ENCODE results near the gene GAGE12G. TPM values are rescaled to one million over a fixed set of nuclear protein-coding genes. Genes with fewer than 3 reads are reported as not detected.
"Not testable (repeated sequence)": the region's sequence is repeated elsewhere in the genome, so short reads cannot be mapped to it uniquely, and the experiment has no call there.

Gene GAGE12G
- not detected for total RNA-seq
- polyA plus RNA-seq: not detected
- total RNA-seq: not detected

GRCh38 chrX:49570100-49570499 lies at the start of gene GAGE12G:
GAGE12G (plus strand) TSS chrX:49570400; CDS start chrX:49571555, 1,155 bp downstream.
- intact Hi-C loops (cut with micrococcal nuclease); H3K9me3 Mint-ChIP-seq; POLR2A ChIA-PET; H3K27me3 ChIP-seq (ENCODE audit: control insufficient read depth in 2 of 2, insufficient read depth in 2 of 2, low read length in 2 of 2); DNase-seq; H3K4me1 Mint-ChIP-seq; H3K36me3 ChIP-seq (ENCODE audit: control insufficient read depth in 2 of 3, insufficient read depth in 3 of 3, low read length in 3 of 3); H3K4me3 ChIP-seq (ENCODE audit: low read length); H3K9me3 ChIP-seq (ENCODE audit: control insufficient read depth in 2 of 3, low read length in 3 of 3); H3K4me1 ChIP-seq (ENCODE audit: control insufficient read depth in 2 of 2, insufficient read depth in 2 of 2, low read length in 2 of 2); H3K27ac Mint-ChIP-seq; H3K27ac ChIP-seq (ENCODE audit: low read depth, low read length); H3K36me3 Mint-ChIP-seq; H3K4me3 Mint-ChIP-seq; CTCF ChIA-PET; H3K27me3 Mint-ChIP-seq; ATAC-seq: not testable (repeated sequence)

GRCh38 chrX:49531877-49532276 lies 38.3 kb upstream of the GAGE12G start, which contains the start of gene GAGE12C:
GAGE12C (plus strand) TSS chrX:49532177; CDS start chrX:49533332, 1,155 bp downstream.
- ATAC-seq; H3K9me3 ChIP-seq (ENCODE audit: control insufficient read depth in 2 of 3, low read length in 3 of 3); POLR2A ChIA-PET; H3K4me1 ChIP-seq (ENCODE audit: control insufficient read depth in 2 of 2, insufficient read depth in 2 of 2, low read length in 2 of 2); intact Hi-C loops (cut with micrococcal nuclease); H3K27me3 ChIP-seq (ENCODE audit: control insufficient read depth in 2 of 2, insufficient read depth in 2 of 2, low read length in 2 of 2); H3K27me3 Mint-ChIP-seq; DNase-seq; H3K27ac Mint-ChIP-seq; H3K4me3 Mint-ChIP-seq; H3K9me3 Mint-ChIP-seq; CTCF ChIA-PET; H3K27ac ChIP-seq (ENCODE audit: low read depth, low read length); H3K4me1 Mint-ChIP-seq; H3K4me3 ChIP-seq (ENCODE audit: low read length); H3K36me3 ChIP-seq (ENCODE audit: control insufficient read depth in 2 of 3, insufficient read depth in 3 of 3, low read length in 3 of 3); H3K36me3 Mint-ChIP-seq: not testable (repeated sequence)

- intact Hi-C loops (cut with micrococcal nuclease); POLR2A ChIA-PET; H3K4me3 ChIP-seq (ENCODE audit: low read length); H3K27ac ChIP-seq (ENCODE audit: low read depth, low read length); H3K27ac Mint-ChIP-seq; H3K27me3 Mint-ChIP-seq; H3K9me3 Mint-ChIP-seq; DNase-seq; CTCF ChIA-PET; H3K36me3 Mint-ChIP-seq; H3K36me3 ChIP-seq (ENCODE audit: control insufficient read depth in 2 of 3, insufficient read depth in 3 of 3, low read length in 3 of 3); H3K27me3 ChIP-seq (ENCODE audit: control insufficient read depth in 2 of 2, insufficient read depth in 2 of 2, low read length in 2 of 2); H3K9me3 ChIP-seq (ENCODE audit: control insufficient read depth in 2 of 3, low read length in 3 of 3); ATAC-seq; H3K4me3 Mint-ChIP-seq; H3K4me1 ChIP-seq (ENCODE audit: control insufficient read depth in 2 of 2, insufficient read depth in 2 of 2, low read length in 2 of 2); H3K4me1 Mint-ChIP-seq: not testable (repeated sequence)
Observed at GRCh38 chrX:49541433-49541832, 28.8 kb upstream of the GAGE12G start, which contains the start of gene GAGE12D. GAGE12D (plus strand) TSS chrX:49541733; CDS start chrX:49542888, 1,155 bp downstream.

- intact Hi-C loops (cut with micrococcal nuclease); CTCF ChIA-PET; H3K9me3 ChIP-seq (ENCODE audit: control insufficient read depth in 2 of 3, low read length in 3 of 3): not testable (repeated sequence)
Observed at GRCh38 chrX:49550989-49551388, 19.2 kb upstream of the GAGE12G start, which contains the start of gene GAGE12E. GAGE12E (plus strand) TSS chrX:49551289; CDS start chrX:49552444, 1,155 bp downstream.

GRCh38 chrX:49560542-49560941 lies 9.7 kb upstream of the GAGE12G start, which contains the start of gene GAGE12F:
GAGE12F (plus strand) TSS chrX:49560842; CDS start chrX:49561997, 1,155 bp downstream.
- H3K36me3 Mint-ChIP-seq; intact Hi-C loops (cut with micrococcal nuclease); H3K9me3 ChIP-seq (ENCODE audit: control insufficient read depth in 2 of 3, low read length in 3 of 3); H3K27me3 ChIP-seq (ENCODE audit: control insufficient read depth in 2 of 2, insufficient read depth in 2 of 2, low read length in 2 of 2); H3K27ac Mint-ChIP-seq; CTCF ChIA-PET; H3K9me3 Mint-ChIP-seq; H3K27ac ChIP-seq (ENCODE audit: low read depth, low read length); POLR2A ChIA-PET; H3K36me3 ChIP-seq (ENCODE audit: control insufficient read depth in 2 of 3, insufficient read depth in 3 of 3, low read length in 3 of 3); H3K4me3 ChIP-seq (ENCODE audit: low read length); DNase-seq; H3K4me3 Mint-ChIP-seq; H3K4me1 ChIP-seq (ENCODE audit: control insufficient read depth in 2 of 2, insufficient read depth in 2 of 2, low read length in 2 of 2); H3K27me3 Mint-ChIP-seq; H3K4me1 Mint-ChIP-seq; ATAC-seq: not testable (repeated sequence)

More at GRCh38 chrX:49550989-49551388, 19.2 kb upstream of the GAGE12G start, which contains the start of gene GAGE12E:
- H3K4me3 Mint-ChIP-seq; H3K36me3 Mint-ChIP-seq; H3K4me1 Mint-ChIP-seq; H3K4me3 ChIP-seq (ENCODE audit: low read length); H3K27ac ChIP-seq (ENCODE audit: low read depth, low read length); H3K27ac Mint-ChIP-seq; H3K36me3 ChIP-seq (ENCODE audit: control insufficient read depth in 2 of 3, insufficient read depth in 3 of 3, low read length in 3 of 3); POLR2A ChIA-PET; H3K27me3 Mint-ChIP-seq; DNase-seq; H3K9me3 Mint-ChIP-seq; ATAC-seq; H3K27me3 ChIP-seq (ENCODE audit: control insufficient read depth in 2 of 2, insufficient read depth in 2 of 2, low read length in 2 of 2); H3K4me1 ChIP-seq (ENCODE audit: control insufficient read depth in 2 of 2, insufficient read depth in 2 of 2, low read length in 2 of 2): not testable (repeated sequence)

- H3K4me3 ChIP-seq (ENCODE audit: low read length); intact Hi-C loops (cut with micrococcal nuclease); H3K27me3 ChIP-seq (ENCODE audit: control insufficient read depth in 2 of 2, insufficient read depth in 2 of 2, low read length in 2 of 2); POLR2A ChIA-PET; H3K36me3 ChIP-seq (ENCODE audit: control insufficient read depth in 2 of 3, insufficient read depth in 3 of 3, low read length in 3 of 3); H3K36me3 Mint-ChIP-seq; H3K4me1 Mint-ChIP-seq; H3K27ac ChIP-seq (ENCODE audit: low read depth, low read length); H3K27ac Mint-ChIP-seq; H3K4me1 ChIP-seq (ENCODE audit: control insufficient read depth in 2 of 2, insufficient read depth in 2 of 2, low read length in 2 of 2); H3K4me3 Mint-ChIP-seq; H3K27me3 Mint-ChIP-seq; CTCF ChIA-PET; H3K9me3 Mint-ChIP-seq; H3K9me3 ChIP-seq (ENCODE audit: control insufficient read depth in 2 of 3, low read length in 3 of 3); ATAC-seq; DNase-seq: not testable (repeated sequence)
Observed at GRCh38 chrX:49568728-49569127, 1.5 kb upstream of the GAGE12G start.

- H3K4me1 ChIP-seq (ENCODE audit: control insufficient read depth in 2 of 2, insufficient read depth in 2 of 2, low read length in 2 of 2); H3K27me3 ChIP-seq (ENCODE audit: control insufficient read depth in 2 of 2, insufficient read depth in 2 of 2, low read length in 2 of 2); H3K9me3 Mint-ChIP-seq; H3K27me3 Mint-ChIP-seq; intact Hi-C loops (cut with micrococcal nuclease); ATAC-seq; H3K4me1 Mint-ChIP-seq; POLR2A ChIA-PET; H3K36me3 ChIP-seq (ENCODE audit: control insufficient read depth in 2 of 3, insufficient read depth in 3 of 3, low read length in 3 of 3); DNase-seq; H3K27ac Mint-ChIP-seq; H3K27ac ChIP-seq (ENCODE audit: low read depth, low read length); H3K4me3 Mint-ChIP-seq; H3K4me3 ChIP-seq (ENCODE audit: low read length); CTCF ChIA-PET; H3K9me3 ChIP-seq (ENCODE audit: control insufficient read depth in 2 of 3, low read length in 3 of 3); H3K36me3 Mint-ChIP-seq: not testable (repeated sequence)
Observed at GRCh38 chrX:49569152-49569551, 1.0 kb upstream of the GAGE12G start.
